AG04450 (cell line): Measurements from ENCODE around the gene HSD17B11. TPM values are rescaled to one million over a fixed set of nuclear protein-coding genes. Genes with fewer than 3 reads are reported as not detected.
A peak's percentile ranks its signal among the peaks of the same experiment; 100 is the strongest.
"Not testable (repeated sequence)": the region's sequence is repeated elsewhere in the genome, so short reads cannot be mapped to it uniquely, and the experiment has no call there.

ENCODE experiments used
- CTCF ChIA-PET: fragments of 300-600, 350-600 bp; formaldehyde crosslinking; extraction: SDS; loops from one replicate; lab custom pipeline; 2022; ENCODE audit warnings: antibody characterized with exemption, inconsistent platforms; lab: Charles Lee
- POLR2A ChIA-PET: fragments of 350-600 bp; formaldehyde crosslinking; extraction: SDS; loops from one replicate; lab custom pipeline; 2021; ENCODE audit warnings: antibody characterized with exemption, inconsistent platforms; lab: Yijun Ruan, JAX
- DNase-seq: peaks from one replicate; pipeline ENCODE4 v3.0.0-alpha.2; 2011; ENCODE audit warnings: low read depth, low spot score
- H3K27ac ChIP-seq: one replicate; pipeline ENCODE4 v1.5.1; 2012; ENCODE audit warnings: low read depth, low read length, control low read depth
- H3K27me3 ChIP-seq: one replicate; pipeline ENCODE4 v1.6.0; 2012; ENCODE audit warnings: low read length; ENCODE audit not compliant: control insufficient read depth, insufficient read depth
- H3K4me3 ChIP-seq: 2 replicates; pipeline ENCODE4 v1.5.1; 2011; ENCODE audit warnings: mild to moderate bottlenecking, low read depth, low read length, control low read depth
- H3K9me3 ChIP-seq: 2 replicates; pipeline ENCODE4 v1.5.1; 2012; ENCODE audit warnings: low read length; ENCODE audit not compliant: control insufficient read depth, insufficient read depth
- polyA plus RNA-seq: library from polyadenylated mRNA; depleted of rRNA; stranded (reverse); fragments of >200 nt; gene quantifications from 2 replicates; pipeline ENCODE4 v1.2.3, GENCODE V29; 2011
- TF ChIP-seq, protein P1 (sequence below): IDR thresholded peaks from 2 replicates; pipeline ENCODE4 v1.5.1; 2011; ENCODE audit warnings: low read depth, low read length, control low read depth, inconsistent platforms

Gene HSD17B11
- polyA plus RNA-seq, 1 experiment = 49.7 TPM

DNA sequence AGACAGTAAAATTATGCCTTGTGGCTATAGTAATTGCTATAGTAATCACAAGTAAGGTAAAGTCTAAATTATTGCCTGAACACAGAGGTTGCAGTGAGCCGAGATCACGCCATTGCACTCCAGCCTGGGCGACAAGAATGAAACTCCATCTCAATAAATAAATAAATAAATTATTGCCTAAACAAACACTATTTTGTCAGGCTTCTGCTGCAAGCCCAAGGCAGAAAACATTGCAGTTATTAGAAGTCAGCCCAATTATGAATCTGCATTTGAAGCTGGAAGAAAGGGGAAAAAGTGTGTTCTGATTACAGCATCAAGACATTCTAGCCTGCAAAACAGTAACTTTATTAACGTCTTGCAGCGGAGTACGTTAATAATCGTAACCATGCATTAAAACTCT is 85.4 kb downstream of the HSD17B11 start:
- Histone ChIP-seq H3K9me3 (no peaks in the 10 kb centered on the region), H3K27ac (no peak overlapping the region), H3K4me3 (no peak overlapping the region), H3K27me3 (peaks cover 2% of the 10 kb centered on the region)
- CTCF ChIA-PET = no interaction called here
- no peak for DNase-seq
- TF ChIP-seq, protein P1, sequence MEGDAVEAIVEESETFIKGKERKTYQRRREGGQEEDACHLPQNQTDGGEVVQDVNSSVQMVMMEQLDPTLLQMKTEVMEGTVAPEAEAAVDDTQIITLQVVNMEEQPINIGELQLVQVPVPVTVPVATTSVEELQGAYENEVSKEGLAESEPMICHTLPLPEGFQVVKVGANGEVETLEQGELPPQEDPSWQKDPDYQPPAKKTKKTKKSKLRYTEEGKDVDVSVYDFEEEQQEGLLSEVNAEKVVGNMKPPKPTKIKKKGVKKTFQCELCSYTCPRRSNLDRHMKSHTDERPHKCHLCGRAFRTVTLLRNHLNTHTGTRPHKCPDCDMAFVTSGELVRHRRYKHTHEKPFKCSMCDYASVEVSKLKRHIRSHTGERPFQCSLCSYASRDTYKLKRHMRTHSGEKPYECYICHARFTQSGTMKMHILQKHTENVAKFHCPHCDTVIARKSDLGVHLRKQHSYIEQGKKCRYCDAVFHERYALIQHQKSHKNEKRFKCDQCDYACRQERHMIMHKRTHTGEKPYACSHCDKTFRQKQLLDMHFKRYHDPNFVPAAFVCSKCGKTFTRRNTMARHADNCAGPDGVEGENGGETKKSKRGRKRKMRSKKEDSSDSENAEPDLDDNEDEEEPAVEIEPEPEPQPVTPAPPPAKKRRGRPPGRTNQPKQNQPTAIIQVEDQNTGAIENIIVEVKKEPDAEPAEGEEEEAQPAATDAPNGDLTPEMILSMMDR = no peak
- POLR2A ChIA-PET = no interaction called here

DNA sequence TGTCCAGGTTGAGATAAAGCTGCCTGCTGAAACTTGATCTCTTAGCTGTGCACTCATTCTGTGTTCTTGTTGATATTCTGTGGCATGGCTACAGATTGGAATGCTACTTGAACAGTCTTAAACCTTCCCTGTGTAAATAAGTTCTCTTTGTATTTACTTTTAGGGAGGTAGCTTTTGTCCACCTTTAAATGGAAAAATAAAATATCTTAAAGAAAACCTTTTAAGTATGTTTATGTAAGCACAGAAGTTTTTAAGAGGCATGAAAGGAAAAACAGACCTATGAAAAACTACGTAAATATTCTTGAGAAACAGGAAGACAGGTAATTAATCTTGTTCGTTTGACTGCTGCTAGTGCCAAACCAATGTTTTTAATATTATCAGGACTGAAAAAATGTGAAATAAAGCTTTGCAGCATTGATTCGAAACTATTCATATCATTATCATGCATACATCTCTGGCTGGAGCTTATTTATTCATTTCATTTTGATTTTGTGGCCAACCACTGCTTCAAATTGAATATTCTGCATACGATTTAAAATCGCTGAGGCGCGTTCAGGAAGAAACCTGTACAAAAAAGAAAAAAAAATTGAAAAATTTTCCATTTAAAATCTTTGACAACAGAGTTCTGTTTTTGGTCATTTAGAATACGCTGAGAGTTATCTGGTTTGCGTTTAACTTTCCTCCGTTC is 86.1 kb downstream of the HSD17B11 start:
- Histone ChIP-seq H3K27me3 (peaks cover 2% of the 10 kb centered on the region), H3K27ac (no peak overlapping the region), H3K9me3 (no peaks in the 10 kb centered on the region), H3K4me3 (no peak overlapping the region)
- POLR2A ChIA-PET = interaction anchor here (0.6 kb wide), 1 partner anchor 182 kb away, joined by 5 read pairs; no protein-coding TSS in a partner anchor
- CTCF ChIA-PET = no interaction called here
- DNase-seq = peak; percentile 4
- TF ChIP-seq, protein P1 = no peak

DNA sequence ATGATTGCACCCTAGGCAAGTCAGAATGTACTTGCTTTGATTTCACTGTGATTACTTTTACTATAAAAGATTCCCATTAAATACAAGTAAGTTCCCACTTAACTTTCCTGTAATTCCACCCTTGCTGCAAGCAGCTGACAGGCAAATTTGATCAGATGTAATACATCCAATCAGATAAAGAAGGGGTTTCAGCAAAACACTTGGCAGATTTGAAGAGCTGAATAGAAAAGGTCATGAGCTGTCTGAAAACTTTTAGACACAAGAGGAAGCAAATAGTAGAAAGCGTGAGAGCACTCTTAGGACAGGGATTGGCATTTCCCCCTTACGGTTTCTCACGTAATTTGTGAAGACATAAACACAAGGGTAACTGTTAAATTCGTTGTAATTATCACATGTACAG is 91.1 kb downstream of the HSD17B11 start:
- no peak overlapping the region for H3K4me3 ChIP-seq
- no peaks in the 10 kb centered on the region for H3K9me3 ChIP-seq
- peaks cover 2% of the 10 kb centered on the region for H3K27me3 ChIP-seq
- DNase-seq = no peak
- TF ChIP-seq, protein P1 = no peak
- no peak overlapping the region for H3K27ac ChIP-seq
- ChIA-PET POLR2A (no interaction called here), CTCF (no interaction called here)

DNA sequence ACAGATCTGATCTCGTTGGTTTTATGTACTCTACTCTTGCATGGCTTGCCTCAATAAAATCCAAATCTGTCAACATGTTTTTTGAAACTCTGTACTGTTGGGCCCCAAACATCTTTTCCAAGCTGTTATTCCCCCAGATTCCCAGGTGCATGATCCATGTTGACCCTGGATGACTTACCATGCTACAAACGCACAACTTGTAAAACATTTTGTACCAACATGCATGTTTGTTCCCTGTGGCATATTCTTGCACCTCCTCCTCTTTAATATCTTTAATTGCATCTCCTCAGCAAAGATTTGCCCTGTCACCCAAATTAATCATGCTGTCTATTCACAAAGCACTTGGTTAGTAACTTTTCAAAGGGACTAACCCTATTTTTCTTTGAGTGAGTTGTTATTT is 92.6 kb downstream of the HSD17B11 start:
- Histone ChIP-seq H3K9me3 (no peaks in the 10 kb centered on the region), H3K27ac (no peak overlapping the region), H3K27me3 (peaks cover 2% of the 10 kb centered on the region), H3K4me3 (no peak overlapping the region)
- no peak for DNase-seq
- TF ChIP-seq, protein P1 = no peak
- ChIA-PET POLR2A (no interaction called here), CTCF (no interaction called here)

DNA sequence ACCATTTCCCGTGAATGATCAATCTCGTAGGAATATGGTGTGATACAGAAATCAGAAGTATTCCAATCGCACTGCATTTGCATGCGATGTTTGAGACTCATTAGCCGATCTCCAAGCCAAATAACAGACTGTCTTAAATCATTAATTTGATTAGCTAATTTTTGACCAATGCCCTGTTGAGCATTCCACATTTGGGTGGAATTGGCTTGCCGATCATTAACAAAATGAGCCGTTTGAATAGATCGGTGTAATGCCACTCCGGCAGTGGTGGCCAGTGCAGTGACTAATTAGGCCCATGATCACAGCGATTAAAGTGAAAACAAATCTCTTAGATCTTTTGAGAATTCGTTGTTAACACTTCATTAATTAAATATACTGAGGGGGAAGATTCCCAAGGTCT is 96.1 kb downstream of the HSD17B11 start:
- H3K9me3 ChIP-seq, CTCF ChIA-PET, H3K27ac ChIP-seq, POLR2A ChIA-PET, H3K27me3 ChIP-seq, H3K4me3 ChIP-seq, DNase-seq: not testable (repeated sequence)

DNA sequence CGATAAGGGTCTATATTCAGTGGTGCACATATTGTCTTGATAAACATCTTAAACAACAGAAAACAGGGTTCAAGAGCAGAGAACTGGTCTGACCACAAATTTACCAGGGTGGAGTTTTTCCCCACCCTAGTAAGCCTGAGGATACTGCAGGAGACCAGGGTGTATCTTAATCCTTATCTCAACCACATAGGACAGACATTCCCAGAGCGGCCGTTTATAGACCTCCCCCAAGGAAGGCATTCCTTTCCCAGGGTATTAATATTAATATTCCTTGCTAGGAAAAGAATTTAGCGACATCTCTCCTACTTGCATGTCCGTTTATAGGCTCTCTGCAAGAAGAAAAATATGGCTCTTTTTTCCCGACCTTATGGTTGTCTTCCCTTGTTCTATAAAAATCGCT is 97.1 kb downstream of the HSD17B11 start:
- DNase-seq, H3K27ac ChIP-seq, H3K9me3 ChIP-seq, H3K4me3 ChIP-seq, H3K27me3 ChIP-seq, POLR2A ChIA-PET, CTCF ChIA-PET: not testable (repeated sequence)
